Activated CD8-positive, alpha-beta memory T cell treated with anti-CD3 and anti-CD28 coated beads, Interleukin-2, amount 50 U/mL, for 24 hours (primary cell): ENCODE data around the gene P2RY6.

ENCODE experiments used
- DNase-seq: peaks from one replicate; pipeline ENCODE4 v3.0.0-alpha.2; 2020; ENCODE audit errors: extremely low read depth

P2RY6 gene

DNA sequence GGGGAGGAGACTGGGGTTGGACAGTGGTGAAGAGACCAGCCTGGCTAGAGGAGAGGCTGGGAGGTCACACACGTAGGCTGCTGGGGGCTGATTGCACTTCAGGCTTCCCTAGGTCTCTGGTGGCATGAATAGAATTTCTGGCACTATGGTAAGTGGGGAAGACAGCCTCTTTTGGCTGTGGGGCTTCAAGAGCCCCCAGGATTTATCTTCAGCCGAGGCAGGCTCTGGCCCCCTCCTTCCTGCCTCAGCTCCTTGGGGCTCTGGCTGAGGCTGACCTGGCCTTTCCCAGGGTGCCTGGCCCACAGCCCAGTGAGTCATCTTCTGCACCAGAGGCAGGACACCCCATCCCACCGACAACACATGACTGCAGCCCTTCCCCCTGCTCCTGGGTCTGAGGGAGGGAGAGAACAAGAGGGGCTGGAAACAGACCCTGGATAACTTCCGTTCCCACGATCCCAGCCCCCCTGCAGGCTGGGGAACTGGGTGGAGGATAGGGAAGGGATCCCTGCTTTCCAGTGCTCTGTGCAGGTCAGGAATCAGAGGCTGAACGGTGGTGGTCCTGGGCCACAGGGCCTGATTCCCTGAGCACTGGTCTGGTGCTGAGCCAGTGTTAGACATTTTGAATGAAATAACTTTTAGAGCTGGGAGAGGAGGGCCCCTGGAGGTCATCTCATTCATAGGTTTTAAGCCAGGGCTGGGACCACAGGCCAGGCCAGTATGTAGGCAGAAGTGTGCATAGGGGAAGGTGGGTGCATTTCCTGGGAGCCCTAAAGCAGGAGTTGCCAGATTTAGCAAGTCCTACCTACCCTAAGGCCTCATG lies 62.5 kb downstream of the P2RY6 start:
- DNase-seq = no peak

DNA sequence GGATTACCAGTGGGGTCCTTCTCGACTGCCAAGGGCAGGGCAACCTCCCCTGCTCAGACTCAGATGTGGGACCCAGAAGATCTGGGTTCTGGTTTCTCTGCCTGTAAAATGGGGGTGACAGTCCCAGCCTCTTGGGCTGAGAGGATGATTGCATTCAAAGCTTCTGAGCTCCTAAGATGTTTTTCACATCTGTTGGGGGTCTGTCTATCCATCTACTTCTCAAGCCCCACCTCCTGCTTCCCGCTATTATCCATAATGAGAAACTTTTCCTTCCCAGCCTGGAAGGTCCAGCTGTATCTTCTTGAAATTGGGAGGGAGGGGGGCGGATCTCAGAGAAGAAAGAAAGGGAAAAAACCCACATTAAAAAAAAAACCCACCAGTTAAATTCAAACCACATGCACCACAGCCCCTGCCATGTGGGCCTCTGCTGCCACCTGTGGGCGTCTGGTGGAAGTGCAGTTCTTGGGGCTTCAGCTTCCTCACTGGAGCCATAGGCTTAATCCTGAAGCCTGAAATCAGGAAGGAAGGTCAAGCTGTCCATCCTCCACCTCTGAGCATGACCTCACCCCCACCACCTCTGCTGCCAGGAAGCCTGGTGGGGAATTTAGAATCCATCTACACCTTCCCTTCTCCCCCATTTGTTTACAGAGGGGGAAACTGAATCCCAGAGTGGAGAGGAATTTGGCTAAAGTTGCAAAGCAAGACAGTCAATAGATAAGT lies 63.2 kb downstream of the P2RY6 start:
- peak; percentile 53 for DNase-seq

DNA sequence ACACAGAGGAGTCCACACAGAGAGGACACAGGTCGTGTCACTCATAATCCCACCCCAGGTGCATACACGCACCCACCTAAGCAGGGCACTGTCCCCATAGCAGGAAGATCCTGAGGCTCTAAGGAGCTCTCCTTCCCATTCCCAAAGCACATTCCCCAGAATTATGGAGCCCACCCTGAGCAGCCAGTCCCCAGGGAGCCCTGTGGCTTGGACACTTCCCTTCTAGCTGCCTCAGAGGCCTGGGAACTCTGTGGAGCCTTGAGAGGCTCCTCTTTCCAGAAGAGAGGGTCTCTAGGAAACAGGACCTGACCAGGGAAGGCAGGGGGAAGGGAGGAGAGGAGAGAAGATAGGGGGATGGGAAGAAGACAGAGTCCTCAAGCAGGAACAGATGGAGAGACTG lies 65.7 kb downstream of the P2RY6 start:
- DNase-seq = no peak

DNA sequence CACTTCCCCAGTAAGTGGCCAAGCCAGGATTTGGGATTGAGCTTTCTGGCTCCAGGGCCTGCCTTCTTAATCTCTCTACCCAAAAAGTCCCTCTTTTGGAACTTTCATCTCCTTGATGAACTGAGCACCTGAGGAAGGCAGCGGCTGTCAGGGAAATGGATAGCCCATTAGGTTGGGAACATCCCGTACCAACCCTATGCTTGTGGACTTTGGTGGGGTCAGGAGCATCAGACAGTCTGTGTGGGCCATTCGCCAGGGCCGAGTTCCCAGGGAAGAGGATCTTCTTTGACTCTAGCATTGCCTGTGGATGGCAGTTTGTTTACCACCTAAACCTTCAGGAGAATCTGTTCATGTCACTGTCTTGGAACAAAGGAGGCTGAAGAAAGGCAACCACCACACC lies 66.1 kb downstream of the P2RY6 start:
- no peak for DNase-seq

DNA sequence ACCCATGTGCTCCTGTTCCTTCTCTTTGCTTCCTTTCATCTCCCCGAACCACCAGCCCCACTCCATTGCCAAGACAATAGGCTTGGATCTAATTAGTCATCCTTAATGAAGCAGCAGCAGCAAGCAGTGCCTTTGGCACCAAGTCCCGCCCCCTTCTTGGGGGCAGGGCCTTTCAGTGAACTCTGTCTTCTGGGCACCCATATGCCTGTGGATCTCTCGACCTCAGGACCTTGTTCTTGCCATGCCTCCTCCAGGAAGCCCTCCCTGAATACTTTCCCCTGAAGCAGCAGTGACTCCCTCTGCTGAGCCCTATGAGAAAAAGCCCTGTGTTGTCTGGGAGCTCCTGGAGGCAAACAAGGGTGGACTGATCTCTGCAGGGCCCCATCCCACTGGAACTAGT lies 68.0 kb downstream of the P2RY6 start:
- no peak for DNase-seq

DNA sequence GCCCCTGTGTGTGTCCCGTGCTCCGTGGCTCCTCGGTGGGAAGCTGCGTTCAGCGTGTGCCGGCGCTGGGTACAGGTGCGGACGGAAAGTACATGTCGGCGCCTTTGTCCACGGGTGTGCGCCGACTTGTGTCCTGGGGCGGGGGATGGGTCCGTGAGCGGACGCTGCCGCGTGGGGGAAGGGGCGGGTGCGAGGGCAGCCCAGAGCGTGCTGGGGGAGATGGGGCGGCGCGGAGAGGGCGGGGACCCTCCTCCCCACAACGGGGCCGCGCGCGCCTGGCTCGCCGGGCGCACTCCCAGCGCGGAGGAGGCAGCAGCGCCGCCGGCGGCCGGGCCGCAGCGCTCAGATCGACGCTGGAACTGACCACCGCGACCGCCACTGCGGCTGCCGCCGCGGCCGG lies 70.5 kb downstream of the P2RY6 start:
- DNase-seq = no peak

DNA sequence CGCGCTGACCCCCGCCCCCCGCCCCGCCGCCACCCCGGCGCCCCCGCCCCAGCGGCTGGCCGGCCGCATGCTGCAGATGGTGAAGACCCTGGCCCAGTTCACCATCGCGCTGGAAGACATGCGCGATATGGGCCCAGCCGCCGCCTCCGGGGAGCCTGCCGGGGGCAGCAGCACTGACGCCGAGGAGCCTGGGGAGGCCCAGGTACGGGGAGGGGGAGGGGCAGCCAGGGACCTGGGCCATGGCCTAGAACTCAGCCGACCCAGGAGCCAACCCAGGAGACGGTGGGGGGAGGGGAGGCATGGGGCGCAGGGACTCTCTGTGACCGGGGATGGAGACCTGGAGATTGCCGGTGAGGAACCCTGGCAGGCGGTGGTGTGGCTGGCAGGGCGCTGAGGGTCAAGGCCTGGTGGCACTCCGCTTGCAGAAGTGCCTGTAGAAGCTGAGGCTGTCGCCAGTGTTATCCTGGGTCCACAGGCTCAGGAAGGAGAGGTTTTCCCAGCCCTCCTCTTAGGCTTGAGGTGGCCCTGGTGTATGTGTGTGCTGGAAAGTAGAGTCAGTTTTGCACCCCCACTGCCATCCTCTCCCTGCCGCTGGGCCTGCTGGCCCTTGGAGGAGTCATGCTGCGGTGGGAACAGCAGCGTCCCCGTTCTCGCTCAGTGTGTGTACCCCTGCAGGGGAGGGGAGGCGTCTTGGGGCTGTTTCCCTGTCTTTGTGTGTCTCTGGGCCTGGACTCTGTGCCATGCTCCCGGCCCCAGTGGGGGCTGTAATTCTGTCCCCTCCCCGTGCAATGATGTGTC lies 71.1 kb downstream of the P2RY6 start:
- DNase-seq = no peak

DNA sequence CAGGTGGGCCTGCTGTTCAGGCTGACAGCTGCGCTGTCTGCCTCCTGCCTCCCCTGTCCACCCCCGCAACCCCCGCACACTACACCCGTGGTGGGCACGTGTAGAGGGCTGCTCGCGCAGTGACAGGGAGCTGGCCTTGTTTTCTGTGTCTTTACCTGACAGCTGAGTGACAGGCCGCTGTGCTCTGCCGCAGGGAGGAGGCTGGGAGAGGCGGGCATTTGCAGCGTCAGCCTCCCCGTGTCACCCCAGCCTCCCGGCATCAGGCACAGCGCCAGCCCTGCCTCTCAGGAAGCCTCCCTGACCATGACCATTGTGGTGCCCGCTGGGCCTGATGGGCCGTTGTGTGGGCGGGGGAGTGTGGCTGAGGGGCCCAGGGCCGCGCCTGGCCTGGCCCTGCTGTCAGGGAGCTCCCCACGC lies 72.1 kb downstream of the P2RY6 start:
- no peak for DNase-seq

DNA sequence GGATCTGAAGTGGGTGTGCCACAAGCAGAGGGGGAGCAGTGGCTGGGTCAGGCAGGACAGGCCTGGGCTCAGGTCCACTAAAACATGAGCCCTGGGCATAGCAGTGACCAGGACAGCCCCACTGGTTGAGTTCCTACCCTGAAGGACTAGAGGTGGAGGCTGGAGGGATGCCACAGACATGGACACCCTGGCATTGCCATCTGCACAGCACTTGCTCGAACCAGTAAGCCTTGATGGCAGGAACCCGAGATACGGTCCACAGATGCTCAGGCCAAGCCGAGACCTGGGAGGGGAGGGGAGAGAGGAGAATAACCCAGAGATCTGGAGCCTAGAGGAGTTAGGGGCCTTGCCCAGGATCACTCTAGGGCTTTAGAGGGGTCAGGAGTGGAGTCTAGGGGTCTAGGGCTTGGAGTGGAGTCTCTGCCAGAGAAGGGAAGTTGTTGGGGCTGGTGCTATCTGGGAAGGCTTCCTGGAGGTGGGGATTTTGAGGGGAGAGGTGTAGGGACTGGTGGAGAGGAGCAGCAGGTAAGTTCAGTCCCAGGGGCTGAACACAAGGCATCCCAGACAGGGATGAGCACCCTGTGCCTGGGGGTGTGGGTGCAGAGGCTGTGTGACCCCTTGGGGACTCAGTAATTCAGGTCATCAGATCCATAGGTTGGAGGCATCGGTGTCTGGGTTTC lies 73.5 kb downstream of the P2RY6 start:
- DNase-seq = no peak

DNA sequence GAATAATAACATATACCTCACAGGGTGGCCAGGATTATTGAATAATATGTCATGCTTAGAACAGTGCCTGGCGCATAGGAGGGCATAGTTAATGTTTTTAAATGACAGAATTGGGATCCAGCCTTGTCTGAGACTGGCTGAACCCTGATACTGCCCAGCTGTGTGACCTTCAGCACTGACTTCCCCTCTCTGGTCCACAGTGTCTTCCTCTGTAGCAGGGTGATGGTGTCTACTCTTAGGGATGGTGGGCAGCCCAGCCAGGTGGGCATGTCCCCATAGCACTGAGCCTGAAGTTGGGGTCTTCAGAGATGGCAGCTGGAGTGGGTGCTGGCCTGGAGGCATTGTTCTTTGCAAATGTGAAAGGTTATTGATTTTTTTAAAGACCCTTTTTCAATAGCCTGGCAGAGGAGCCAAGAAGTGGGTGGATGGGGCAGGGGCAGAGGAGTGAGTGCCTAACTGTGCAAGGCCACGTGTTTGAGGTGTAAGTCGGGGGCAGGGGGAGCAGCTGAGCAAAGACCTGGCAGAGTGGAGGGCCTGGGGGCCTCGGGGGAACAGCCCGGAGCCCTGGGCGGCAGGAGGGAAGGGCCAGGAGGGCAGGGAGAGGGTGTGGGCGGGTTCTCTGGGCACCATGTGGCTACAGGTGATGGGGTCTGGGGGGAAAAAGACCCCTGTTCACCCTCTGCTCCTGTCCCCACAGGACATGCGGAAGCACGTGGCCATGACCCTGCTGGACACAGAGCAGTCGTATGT lies 74.2 kb downstream of the P2RY6 start:
- no peak for DNase-seq

DNA sequence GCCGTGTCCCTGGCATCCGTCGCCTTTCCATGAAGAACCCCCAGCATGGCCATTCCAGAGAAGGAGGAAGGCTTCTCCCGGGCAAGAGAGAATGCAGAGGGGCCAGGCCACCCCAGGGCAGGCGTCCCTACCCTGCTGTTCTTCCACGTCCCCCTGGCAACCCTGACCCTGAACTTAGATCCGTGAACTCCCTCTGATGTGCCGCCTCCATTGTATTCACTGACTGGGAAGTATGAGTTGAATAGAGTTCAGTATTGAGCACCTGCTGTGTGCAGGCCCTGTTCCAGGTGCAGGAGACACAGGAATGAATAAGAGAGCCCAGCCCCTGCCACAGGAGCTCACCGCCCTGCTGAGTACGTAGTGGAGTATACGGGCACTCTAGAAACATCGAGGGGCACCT lies 74.9 kb downstream of the P2RY6 start:
- no peak for DNase-seq
